Stimulated activated naive B cell treated with anti-CD40 and anti-IgM and Interleukin-4, amounts not matched to agents 10 μg/mL and 1 μg/mL and 100 μg/mL, for 72 hours (primary cell): ENCODE measurements around the gene MEGF10.

Experiments used
- ATAC-seq, 2 donors: fragments of 150-1000 bp; cut with Tn5 transposase; replicated peaks; 2 replicates each; pipeline ENCODE4 v1.10.0; 2021; ENCODE audit warnings: moderate library complexity in 1 of 2
- DNase-seq: peaks from one replicate; pipeline ENCODE4 v3.0.0; 2021
- H3K27ac Mint-ChIP-seq: one replicate; pipeline ENCODE4 v1.8.0; 2022; ENCODE audit warnings: mild to moderate bottlenecking, mixed read lengths
- H3K27me3 Mint-ChIP-seq, 2 donors: one replicate each; pipeline ENCODE4 v1.8.0; 2022; ENCODE audit warnings: mixed read lengths in 2 of 2
- H3K36me3 Mint-ChIP-seq, 2 donors: one replicate each; pipeline ENCODE4 v1.8.0; 2022; ENCODE audit warnings: mixed read lengths in 2 of 2, mild to moderate bottlenecking in 1 of 2
- H3K4me1 Mint-ChIP-seq, 2 donors: one replicate each; pipeline ENCODE4 v1.8.0; 2022; ENCODE audit warnings: mixed read lengths in 2 of 2, mild to moderate bottlenecking in 1 of 2
- H3K4me3 Mint-ChIP-seq, 2 donors: one replicate each; pipeline ENCODE4 v1.8.0; 2022; ENCODE audit warnings: mild to moderate bottlenecking in 2 of 2, mixed read lengths in 2 of 2, moderate library complexity in 1 of 2
- H3K9me3 Mint-ChIP-seq, 2 donors: one replicate each; pipeline ENCODE4 v1.8.0; 2022; ENCODE audit warnings: mixed read lengths in 2 of 2, mild to moderate bottlenecking in 1 of 2

The MEGF10 gene

DNA sequence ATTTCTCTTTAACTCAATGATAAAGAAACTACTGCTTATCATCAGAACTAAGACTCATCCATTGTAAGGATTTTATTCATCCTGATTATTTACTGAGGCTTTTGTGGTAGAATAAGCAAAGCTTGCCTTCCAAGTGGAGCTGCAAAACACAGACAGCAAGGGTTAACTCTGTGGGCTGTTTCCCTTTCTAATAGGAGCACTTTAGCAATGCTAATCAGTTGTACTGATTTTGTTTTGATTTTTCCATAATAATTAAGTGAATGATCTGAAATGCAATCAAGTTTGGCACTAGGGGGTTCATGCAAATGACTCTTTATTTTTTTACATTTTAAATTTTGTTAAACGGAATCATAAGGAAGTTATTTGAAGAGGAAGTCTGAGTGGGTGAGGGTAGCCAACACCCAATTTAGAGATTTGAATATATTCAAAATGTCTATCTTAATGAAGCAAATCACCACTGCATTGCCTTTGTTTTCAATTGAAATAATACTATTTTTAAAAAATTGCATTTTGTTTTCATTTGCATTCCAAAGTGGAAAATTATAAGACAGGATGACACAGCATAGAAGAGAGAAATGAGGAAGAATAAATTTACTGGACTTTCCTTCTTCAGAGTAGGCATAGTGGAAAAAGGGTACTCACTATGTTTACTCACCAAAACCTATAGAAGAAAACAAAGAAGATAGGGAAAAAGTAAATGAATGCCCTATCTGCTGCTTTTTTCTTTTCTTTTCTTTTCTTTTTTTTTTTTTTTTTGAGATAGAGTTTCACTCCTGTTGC is 36.6 kb downstream of the MEGF10 start:
- ATAC-seq (no peak), DNase-seq (no peak)
- H3K36me3 Mint-ChIP-seq, result no peaks in the 10 kb centered on the region
- H3K4me3 Mint-ChIP-seq, result no peak overlapping the region
- H3K9me3 Mint-ChIP-seq, result no peaks in the 10 kb centered on the region
- peaks cover 0 to 2% of the 10 kb centered on the region in 2 donors for H3K4me1 Mint-ChIP-seq
- peaks cover 16 to 19% of the 10 kb centered on the region in 2 donors for H3K27me3 Mint-ChIP-seq
- H3K27ac Mint-ChIP-seq, result no peak overlapping the region

DNA sequence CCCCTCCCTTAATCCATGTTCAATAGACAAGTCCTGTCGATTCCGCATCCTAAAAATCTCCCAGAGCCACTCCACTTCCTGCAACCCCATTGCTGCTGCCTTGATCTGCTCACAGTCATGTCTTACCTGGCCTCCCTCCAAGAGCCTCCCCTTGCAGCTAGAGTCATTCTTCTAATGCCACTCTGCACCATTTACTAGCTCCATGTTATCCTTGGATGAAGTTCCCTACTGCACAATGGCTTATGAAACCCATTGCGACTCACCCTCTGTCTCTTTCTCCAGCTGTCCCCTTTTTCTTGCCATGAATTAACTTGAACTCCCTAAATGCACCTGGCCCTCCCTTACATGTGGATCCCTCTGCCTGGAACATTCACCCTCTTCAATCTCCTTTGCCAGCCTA is 39.5 kb downstream of the MEGF10 start:
- Mint-ChIP-seq H3K36me3 (no peaks in the 10 kb centered on the region), H3K4me3 (no peak overlapping the region), H3K9me3 (no peaks in the 10 kb centered on the region), H3K4me1 (no peaks in the 10 kb centered on the region), H3K27me3 (peaks cover 19 to 21% of the 10 kb centered on the region in 2 donors), H3K27ac (no peak overlapping the region)
- DNase-seq, result no peak
- no peak for ATAC-seq

DNA sequence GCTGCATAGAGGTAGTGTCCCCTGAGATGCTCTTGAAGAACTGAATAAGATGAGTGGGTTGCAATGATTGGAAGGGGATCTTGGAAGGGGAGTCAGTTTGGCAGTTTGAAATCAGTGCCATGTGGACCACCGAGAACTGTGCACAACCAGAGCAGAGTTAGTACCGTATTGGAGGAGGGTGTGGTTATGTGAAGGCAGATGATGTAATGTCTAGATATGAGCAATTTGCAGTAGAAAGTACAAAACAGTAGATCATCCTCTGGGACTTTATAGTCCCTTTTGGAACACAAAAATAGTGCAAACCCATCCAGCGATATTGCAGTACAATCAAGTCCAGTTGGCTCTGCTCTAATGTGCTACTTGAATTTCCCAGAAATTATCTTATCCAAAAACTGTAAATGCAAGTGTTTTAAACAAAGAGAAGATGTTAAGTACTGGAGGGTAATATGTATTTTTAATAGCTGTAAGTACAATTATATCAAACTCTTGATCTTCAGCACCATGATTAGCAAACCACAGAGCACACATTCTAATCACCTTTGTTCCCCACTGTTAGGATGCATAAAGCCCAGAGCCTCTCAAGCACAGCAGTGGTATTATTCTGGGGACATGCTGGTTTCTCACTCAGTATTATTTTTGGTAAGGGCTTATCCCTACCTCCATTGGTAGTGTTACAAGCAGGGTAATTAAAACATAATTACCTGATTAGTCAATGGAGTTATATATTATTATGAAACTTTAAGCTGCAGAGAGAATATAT is 41.5 kb downstream of the MEGF10 start:
- Mint-ChIP-seq H3K27ac (no peak overlapping the region), H3K27me3 (peaks cover 19 to 21% of the 10 kb centered on the region in 2 donors), H3K4me1 (no peaks in the 10 kb centered on the region), H3K4me3 (no peak overlapping the region), H3K9me3 (no peaks in the 10 kb centered on the region), H3K36me3 (no peaks in the 10 kb centered on the region)
- DNase-seq (no peak), ATAC-seq (no peak)

DNA sequence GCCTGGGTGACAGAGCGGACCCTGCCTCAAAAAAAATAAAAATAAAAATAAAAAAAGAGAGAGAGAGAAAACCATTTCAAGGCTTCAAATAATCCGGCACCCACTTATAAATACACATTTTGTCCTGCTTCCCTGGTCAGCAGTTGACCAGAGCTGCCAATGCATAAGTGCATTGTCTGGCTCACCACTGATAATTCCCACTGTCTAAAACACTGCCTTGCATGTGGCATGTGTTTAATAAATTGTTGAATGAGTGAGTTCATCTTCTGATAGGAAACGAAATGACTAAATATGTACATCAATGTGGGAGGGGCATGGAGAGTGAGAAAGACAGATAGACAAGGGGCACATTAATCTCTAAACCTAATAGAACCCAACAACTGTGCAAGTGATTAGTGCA is 42.9 kb downstream of the MEGF10 start:
- Mint-ChIP-seq H3K27ac (no peak overlapping the region), H3K4me3 (no peak overlapping the region), H3K9me3 (no peaks in the 10 kb centered on the region), H3K27me3 (peaks cover 19 to 21% of the 10 kb centered on the region in 2 donors), H3K36me3 (no peaks in the 10 kb centered on the region), H3K4me1 (no peaks in the 10 kb centered on the region)
- ATAC-seq (no peak), DNase-seq (no peak)

DNA sequence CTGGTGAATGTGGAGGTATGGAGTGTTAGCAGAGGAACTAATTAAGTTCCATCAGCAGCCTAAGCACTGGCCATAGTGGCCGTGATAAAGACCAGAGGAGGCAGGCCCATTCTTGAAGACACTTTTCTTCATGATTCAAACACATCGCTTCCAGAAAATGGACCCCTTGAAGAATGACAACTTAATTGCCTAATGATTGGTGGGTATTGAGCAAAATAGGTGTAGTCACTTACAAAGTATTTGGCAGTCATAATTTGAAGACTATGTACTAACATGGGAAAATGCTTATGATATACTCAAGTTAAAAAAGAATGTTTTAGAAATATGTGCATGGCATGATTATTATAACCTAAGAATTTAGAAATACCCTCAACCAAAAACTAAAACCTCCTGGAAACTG is 44.8 kb downstream of the MEGF10 start:
- Mint-ChIP-seq H3K9me3 (no peaks in the 10 kb centered on the region), H3K4me1 (no peaks in the 10 kb centered on the region), H3K4me3 (no peak overlapping the region), H3K27ac (no peak overlapping the region), H3K27me3 (peaks cover 9 to 15% of the 10 kb centered on the region in 2 donors), H3K36me3 (no peaks in the 10 kb centered on the region)
- no peak for ATAC-seq
- no peak for DNase-seq

DNA sequence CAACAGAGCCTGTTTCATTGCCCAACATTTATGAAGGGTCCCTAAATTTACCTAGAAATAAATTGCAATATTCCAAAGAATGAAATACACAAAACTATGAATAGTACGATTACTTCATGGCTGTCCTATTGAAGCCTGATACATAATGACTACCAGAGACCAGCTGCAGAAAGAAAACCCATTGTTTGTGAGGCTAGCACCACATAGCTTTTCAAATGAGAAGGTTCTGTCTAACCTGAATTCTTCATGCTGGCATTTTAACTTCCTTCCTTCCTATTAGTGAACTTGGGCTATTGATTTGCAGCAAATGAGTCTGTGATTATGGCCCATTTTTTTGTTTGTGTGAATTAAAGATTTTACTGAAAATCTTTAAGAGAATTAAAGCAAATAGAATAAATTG is 47.3 kb downstream of the MEGF10 start:
- H3K4me3 Mint-ChIP-seq, result no peak overlapping the region
- no peaks in the 10 kb centered on the region for H3K9me3 Mint-ChIP-seq
- H3K4me1 Mint-ChIP-seq, result no peaks in the 10 kb centered on the region
- no peak for ATAC-seq
- no peaks in the 10 kb centered on the region for H3K36me3 Mint-ChIP-seq
- H3K27ac Mint-ChIP-seq, result no peak overlapping the region
- no peak for DNase-seq
- peaks cover 3 to 7% of the 10 kb centered on the region in 2 donors for H3K27me3 Mint-ChIP-seq

DNA sequence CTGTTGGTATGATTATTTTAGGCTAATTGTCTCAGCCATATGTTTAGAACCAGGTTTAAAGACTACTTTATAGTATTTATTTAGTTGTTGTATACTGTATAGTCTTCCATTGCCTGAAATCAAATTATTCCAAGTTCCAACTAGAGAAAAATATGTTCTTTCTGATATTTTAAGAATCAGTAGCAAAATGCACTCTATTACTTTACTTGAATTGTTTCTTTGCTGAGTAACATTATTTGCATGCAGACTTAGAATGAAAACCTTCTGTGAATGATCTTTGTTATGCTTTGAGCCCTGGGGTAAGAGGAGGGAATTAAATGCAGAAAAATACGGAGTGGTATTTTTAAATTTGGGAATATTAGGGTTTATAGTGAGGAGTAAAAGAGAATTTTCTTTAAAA is 47.9 kb downstream of the MEGF10 start:
- no peak for ATAC-seq
- DNase-seq, result no peak
- peaks cover 0 to 5% of the 10 kb centered on the region in 2 donors for H3K27me3 Mint-ChIP-seq
- H3K9me3 Mint-ChIP-seq, result no peaks in the 10 kb centered on the region
- H3K27ac Mint-ChIP-seq, result no peak overlapping the region
- H3K4me3 Mint-ChIP-seq, result no peak overlapping the region
- H3K36me3 Mint-ChIP-seq, result no peaks in the 10 kb centered on the region
- H3K4me1 Mint-ChIP-seq, result no peaks in the 10 kb centered on the region

DNA sequence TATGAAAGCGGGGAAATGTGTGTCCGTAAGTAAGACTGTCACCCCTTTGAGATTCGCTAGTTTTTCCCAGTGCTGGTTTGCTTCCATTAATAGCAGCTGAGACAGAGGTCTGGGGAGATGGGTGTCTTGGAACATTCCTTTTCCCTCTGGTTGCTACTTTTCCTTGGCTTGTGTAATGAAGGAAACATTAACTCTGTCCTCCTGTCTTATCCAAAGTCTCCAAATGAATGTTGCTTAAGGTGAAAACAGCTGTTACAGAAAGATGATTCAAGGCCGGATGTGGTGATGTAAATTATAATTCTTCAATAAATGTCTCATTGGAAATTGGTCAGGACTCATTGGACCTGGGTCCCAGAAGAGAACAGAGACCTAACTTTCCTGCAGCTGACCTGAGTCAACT is 50.0 kb downstream of the MEGF10 start:
- Mint-ChIP-seq H3K36me3 (no peaks in the 10 kb centered on the region), H3K27ac (no peak overlapping the region), H3K4me1 (no peaks in the 10 kb centered on the region), H3K9me3 (peaks cover 0 to 1% of the 10 kb centered on the region in 2 donors), H3K4me3 (no peak overlapping the region), H3K27me3 (peaks cover 5% of the 10 kb centered on the region in 2 donors)
- DNase-seq (no peak), ATAC-seq (no peak)

DNA sequence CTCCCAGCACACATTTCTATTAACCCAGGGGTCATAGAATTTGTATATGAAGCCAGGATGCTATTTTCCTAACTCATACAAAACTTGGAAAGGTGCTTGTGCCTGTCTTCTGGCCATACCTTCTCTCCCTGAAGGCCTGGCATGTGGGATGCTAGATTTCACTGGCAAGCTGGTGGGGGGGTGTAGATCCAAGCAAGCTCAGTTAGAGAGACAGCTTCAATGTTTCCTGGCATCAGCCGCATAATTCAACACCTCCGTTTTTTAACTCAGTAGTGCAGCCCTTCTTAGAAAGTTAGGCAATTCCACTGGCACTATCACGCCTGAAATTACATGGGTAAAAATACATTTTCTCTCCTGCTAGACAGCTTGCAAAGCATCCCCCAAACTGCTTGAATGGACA is 51.8 kb downstream of the MEGF10 start:
- Mint-ChIP-seq H3K36me3 (no peaks in the 10 kb centered on the region), H3K27me3 (peaks cover 5 to 11% of the 10 kb centered on the region in 2 donors), H3K4me3 (no peak overlapping the region), H3K9me3 (peaks cover 0 to 1% of the 10 kb centered on the region in 2 donors), H3K4me1 (no peaks in the 10 kb centered on the region), H3K27ac (no peak overlapping the region)
- DNase-seq (no peak), ATAC-seq (no peak)

DNA sequence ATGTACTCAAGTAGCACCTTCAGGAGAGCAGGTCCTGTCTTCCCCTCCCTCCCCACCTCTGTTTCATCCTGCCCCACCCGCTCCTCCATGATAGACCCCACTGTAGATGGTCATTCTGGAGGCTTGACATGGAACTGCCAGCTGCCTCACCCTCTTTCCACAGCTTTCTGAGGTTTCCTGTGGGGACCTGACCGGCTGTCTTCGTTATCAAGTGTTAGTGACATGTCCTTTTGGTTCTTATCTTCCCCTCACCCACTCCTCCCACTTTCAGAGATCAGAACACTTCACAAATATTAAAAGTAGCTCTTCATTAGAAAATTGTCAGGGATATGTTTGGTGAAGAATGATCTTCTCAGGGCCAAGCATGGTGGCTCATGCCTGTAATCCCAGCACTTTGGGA is 52.7 kb downstream of the MEGF10 start:
- Mint-ChIP-seq H3K4me3 (no peak overlapping the region), H3K27me3 (peaks cover 5 to 11% of the 10 kb centered on the region in 2 donors), H3K4me1 (no peaks in the 10 kb centered on the region), H3K27ac (no peak overlapping the region), H3K9me3 (peaks cover 0 to 1% of the 10 kb centered on the region in 2 donors), H3K36me3 (no peaks in the 10 kb centered on the region)
- DNase-seq, result no peak
- ATAC-seq, result no peak

DNA sequence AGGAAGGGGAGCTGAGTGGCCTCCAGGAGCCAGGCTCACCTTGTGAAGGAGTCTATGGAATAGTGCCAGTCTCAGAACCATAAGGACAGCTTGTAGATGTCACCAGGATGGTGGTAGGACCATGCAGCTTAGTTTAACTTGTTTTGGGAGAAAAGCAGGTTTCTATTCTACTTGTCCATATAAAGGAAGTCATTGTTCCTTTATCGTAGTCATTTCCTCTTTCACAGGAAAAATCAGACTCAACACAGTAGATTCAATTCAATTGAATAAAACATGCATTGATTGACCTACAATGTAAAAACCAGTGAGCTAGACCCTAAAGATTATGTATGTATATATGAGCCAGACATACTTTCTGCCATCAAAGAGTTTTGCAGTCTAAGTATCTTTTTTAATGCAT is 53.3 kb downstream of the MEGF10 start:
- no peak for ATAC-seq
- Mint-ChIP-seq H3K4me1 (no peaks in the 10 kb centered on the region), H3K9me3 (peaks cover 0 to 1% of the 10 kb centered on the region in 2 donors), H3K27me3 (peaks cover 5 to 11% of the 10 kb centered on the region in 2 donors), H3K27ac (no peak overlapping the region), H3K36me3 (no peaks in the 10 kb centered on the region), H3K4me3 (no peak overlapping the region)
- DNase-seq, result no peak

DNA sequence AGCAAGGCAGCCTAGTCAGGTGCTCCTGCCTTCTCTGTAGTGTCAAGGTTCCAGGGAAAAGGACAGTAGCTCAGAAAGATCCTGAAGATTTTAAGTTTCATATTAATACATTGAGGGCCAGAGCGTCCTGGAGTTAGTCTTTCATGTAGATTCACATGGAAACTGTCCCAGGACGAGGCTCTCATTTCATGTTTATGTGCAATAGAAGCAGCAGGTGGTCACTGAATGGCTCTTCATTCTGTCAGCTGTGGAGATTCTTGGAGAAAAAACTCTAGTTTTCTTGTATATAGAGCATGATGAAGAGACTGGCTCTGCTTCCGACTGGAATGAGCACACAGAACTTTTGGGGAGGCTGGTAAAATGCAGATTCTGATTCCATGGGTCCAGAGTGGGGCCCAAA is 54.3 kb downstream of the MEGF10 start:
- H3K27me3 Mint-ChIP-seq, result peaks cover 5 to 11% of the 10 kb centered on the region in 2 donors
- no peak overlapping the region for H3K27ac Mint-ChIP-seq
- no peak overlapping the region for H3K4me3 Mint-ChIP-seq
- H3K9me3 Mint-ChIP-seq, result peaks cover 0 to 1% of the 10 kb centered on the region in 2 donors
- no peaks in the 10 kb centered on the region for H3K36me3 Mint-ChIP-seq
- DNase-seq (no peak), ATAC-seq (no peak)
- no peaks in the 10 kb centered on the region for H3K4me1 Mint-ChIP-seq

DNA sequence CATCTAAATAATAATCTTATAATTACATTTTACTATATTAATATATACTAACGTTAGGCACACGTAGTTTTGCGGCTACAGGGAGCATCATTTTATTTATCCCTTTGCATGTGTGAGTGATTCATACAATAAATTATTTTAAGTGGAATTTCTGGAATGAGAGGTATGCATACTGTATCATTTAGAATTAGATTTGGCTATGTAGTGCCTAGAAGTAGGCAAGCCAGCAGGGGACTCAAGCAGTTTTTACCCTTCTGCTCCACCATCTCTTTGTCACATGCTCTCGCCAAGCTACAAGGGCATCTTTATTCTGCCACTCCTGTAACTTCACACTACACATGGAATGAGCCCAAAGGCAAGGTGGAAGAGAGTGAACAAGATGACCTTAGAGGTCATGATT is 60.8 kb downstream of the MEGF10 start:
- DNase-seq, result no peak
- H3K4me1 Mint-ChIP-seq, result no peaks in the 10 kb centered on the region
- no peak overlapping the region for H3K4me3 Mint-ChIP-seq
- H3K36me3 Mint-ChIP-seq, result no peaks in the 10 kb centered on the region
- peaks cover 12 to 28% of the 10 kb centered on the region in 2 donors for H3K27me3 Mint-ChIP-seq
- no peak overlapping the region for H3K27ac Mint-ChIP-seq
- H3K9me3 Mint-ChIP-seq, result no peaks in the 10 kb centered on the region
- ATAC-seq, result no peak

DNA sequence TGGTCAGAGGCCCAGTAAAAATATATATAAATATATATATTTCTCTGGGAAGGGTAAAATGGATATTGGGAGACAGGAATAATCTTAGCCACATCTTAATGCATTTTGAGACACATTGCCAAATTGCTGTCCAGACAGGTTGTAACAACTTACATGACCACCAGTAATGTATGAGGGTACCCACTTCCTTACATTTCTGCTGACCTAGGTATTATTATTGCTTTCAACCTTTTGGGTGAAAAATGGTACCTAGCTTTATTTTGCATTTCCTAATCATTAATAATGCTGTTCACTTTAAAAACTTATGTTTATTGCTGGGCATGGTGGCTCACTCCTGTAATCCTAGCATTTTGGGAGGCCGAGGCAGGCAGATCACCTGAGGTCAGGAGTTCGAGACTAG is 61.5 kb downstream of the MEGF10 start:
- Mint-ChIP-seq H3K4me1 (no peaks in the 10 kb centered on the region), H3K27me3 (peaks cover 13 to 25% of the 10 kb centered on the region in 2 donors), H3K36me3 (no peaks in the 10 kb centered on the region), H3K4me3 (no peak overlapping the region), H3K9me3 (no peaks in the 10 kb centered on the region), H3K27ac (no peak overlapping the region)
- ATAC-seq (no peak), DNase-seq (no peak)

DNA sequence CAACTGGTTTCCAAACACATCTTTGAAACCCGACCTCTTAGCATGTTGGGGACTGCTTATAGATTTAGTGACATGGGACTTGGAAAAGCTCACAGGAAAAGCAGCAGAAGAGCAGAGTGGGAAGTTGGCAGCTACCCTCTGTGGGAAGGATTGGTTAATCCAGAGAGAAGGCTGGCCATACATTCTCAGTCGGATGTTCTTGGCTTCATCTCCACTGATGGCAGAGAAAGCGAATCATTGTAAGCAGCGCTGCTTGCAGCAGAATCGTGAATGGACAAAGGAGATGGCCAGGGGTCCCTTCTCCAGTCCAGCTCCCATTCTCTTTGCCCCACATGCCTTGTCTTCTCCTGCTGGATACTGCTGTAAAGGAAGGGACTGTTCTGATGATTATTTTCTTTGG is 62.7 kb downstream of the MEGF10 start:
- DNase-seq (no peak), ATAC-seq (no peak)
- no peaks in the 10 kb centered on the region for H3K36me3 Mint-ChIP-seq
- H3K27me3 Mint-ChIP-seq, result peaks cover 16 to 25% of the 10 kb centered on the region in 2 donors
- peaks cover 0 to 4% of the 10 kb centered on the region in 2 donors for H3K4me1 Mint-ChIP-seq
- no peak overlapping the region for H3K4me3 Mint-ChIP-seq
- no peaks in the 10 kb centered on the region for H3K9me3 Mint-ChIP-seq
- H3K27ac Mint-ChIP-seq, result no peak overlapping the region
